Brain microvascular endothelial cell (primary cell): ENCODE data around the gene TMEM239.
"Not testable (repeated sequence)": the region's sequence is repeated elsewhere in the genome, so short reads cannot be mapped to it uniquely, and the experiment has no call there.

Source experiments
- DNase-seq: peaks from one replicate; pipeline ENCODE4 v3.0.0-alpha.2; 2020
- H3K27ac ChIP-seq: fragments of 250-450 bp; sonication (Bioruptor Pico); 2 replicates; pipeline ENCODE4 v1.5.1; 2020; ENCODE audit warnings: mild to moderate bottlenecking, moderate library complexity
- H3K27me3 ChIP-seq: fragments of 250-450 bp; sonication (Bioruptor Pico); replicated peaks from 2 replicates; pipeline ENCODE4 v1.5.1; 2020; ENCODE audit warnings: mild to moderate bottlenecking
- H3K36me3 ChIP-seq: fragments of 250-450 bp; sonication (Bioruptor Pico); replicated peaks from 2 replicates; pipeline ENCODE4 v1.5.1; 2020; ENCODE audit warnings: mild to moderate bottlenecking
- H3K4me3 ChIP-seq: 2 replicates; pipeline ENCODE4 v1.5.1; 2011; ENCODE audit warnings: low read depth, mild to moderate bottlenecking, control low read depth, low read length, moderate library complexity
- in situ Hi-C: cut with HindIII; loops from 2 replicates; pipeline ENCODE4 v1.10.0; 2017; ENCODE audit warnings: low sequenced_read_pairs, low pct_ligation_motif_present
- TF ChIP-seq, protein P1 (sequence below): IDR thresholded peaks from 2 replicates; pipeline ENCODE4 v1.5.1; 2011; ENCODE audit warnings: low read depth, mild to moderate bottlenecking, moderate library complexity, low read length, control low read depth, inconsistent platforms; ENCODE audit errors: missing control alignments

Gene TMEM239

DNA sequence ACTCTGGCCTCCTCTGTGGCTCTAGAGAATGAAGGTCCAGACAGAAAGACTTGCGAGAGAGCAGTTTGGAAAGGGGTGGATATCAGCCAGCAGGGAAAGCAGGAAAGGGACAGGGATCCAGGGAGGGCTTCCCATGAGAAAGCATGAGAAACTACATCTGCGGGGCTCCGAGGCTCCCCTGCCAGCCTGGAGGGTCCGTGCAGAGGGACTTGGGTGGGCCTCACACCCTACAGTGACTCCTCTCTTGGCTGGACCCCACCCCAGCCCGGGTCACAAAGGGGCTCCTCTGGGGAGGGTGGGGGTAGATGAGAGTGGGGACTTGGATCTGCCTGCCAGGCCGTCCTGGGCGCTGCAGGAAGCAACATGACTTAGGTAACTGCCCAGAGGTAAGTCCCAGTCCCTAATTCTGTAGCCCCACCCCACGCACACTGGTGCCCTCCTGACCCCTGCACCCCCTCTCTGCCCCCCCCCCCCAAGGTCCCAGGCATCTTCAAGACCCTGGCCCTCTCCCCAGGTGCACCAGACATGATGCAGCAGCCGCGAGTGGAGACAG, at the start of gene TMEM239:
Gene TMEM239 (plus strand): TSS at position 335 of the 553 bp plus-strand sequence. CDS start 191 bp downstream, at position 526.
- in situ Hi-C loops, result no loop called here
- DNase-seq, result no peak
- no peaks in the 10 kb centered on the region for H3K36me3 ChIP-seq
- H3K4me3 ChIP-seq, result no peak within 1 kb of the TSS
- TF ChIP-seq, protein P1, sequence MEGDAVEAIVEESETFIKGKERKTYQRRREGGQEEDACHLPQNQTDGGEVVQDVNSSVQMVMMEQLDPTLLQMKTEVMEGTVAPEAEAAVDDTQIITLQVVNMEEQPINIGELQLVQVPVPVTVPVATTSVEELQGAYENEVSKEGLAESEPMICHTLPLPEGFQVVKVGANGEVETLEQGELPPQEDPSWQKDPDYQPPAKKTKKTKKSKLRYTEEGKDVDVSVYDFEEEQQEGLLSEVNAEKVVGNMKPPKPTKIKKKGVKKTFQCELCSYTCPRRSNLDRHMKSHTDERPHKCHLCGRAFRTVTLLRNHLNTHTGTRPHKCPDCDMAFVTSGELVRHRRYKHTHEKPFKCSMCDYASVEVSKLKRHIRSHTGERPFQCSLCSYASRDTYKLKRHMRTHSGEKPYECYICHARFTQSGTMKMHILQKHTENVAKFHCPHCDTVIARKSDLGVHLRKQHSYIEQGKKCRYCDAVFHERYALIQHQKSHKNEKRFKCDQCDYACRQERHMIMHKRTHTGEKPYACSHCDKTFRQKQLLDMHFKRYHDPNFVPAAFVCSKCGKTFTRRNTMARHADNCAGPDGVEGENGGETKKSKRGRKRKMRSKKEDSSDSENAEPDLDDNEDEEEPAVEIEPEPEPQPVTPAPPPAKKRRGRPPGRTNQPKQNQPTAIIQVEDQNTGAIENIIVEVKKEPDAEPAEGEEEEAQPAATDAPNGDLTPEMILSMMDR, result no peak
- peaks cover 4% of the 10 kb centered on the region for H3K27me3 ChIP-seq
- H3K27ac ChIP-seq, result no peak within 1 kb of the TSS

DNA sequence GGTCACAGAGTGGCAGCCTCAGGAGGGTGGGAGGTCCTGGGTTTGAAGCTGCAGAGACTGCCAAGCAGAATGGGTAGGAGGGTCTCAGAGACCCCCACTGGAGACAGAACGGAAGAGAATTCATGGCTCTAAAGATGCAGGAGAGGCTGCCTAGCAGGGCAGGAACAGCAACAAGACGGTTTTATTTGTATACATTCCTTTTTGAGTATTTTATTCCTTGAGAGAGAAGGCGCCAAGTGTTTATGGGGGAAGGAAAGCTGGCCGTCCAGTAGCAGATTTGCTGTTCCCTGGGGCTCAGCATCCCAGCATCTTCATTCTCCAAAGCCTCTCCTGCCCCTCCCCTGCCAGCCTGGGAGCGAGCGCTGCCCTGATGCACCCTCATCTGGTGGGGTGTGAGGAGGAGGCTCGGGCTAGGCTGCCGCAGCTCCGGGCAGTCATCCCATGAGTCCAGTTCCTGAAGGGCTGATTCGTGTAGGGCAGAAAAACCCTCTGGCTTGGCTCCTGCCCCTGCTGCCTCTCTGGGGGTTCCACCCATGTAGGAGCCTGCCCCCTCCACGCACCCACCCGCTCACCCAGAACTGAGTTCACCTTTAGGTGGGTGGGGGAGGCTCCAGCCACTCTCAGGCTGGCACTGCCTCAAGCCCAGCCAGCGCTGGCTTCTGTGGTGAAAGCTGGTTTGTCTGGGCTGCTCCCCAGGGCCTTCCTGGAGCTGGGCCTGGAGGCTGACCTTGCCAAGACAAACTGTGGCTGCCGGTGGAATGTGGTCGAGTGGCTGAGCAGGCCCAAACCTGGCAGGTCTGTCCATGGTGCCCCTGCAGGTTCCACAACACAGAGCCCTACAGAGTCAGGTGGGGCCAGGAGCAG, 48.2 kb upstream of the TMEM239 start:
- in situ Hi-C loops, result no loop called here

DNA sequence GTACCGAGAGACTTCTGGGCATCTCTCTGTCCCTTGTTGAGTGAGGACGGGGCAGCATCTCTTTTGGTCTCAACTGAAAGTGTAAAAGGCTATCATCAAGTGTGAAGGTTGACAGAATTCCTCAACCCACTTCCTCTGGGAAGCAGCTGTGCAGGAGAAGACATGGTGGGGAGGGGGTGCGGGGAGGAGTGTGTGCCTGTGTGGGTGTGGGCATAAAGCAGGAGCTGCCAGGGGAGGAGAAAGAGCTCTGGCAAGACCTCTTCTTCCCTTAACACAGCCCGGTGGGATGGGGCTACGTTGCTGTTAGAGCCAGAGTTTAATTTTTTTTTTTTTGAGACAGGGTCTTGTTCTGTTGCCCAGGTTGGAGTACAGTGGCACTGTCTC, 47.5 kb upstream of the TMEM239 start:
- TF ChIP-seq, protein P1, result no peak
- in situ Hi-C loops, result no loop called here
- Histone ChIP-seq H3K27ac (no peak overlapping the region), H3K4me3 (no peak overlapping the region), H3K27me3 (no peaks in the 10 kb centered on the region), H3K36me3 (no peaks in the 10 kb centered on the region)
- no peak for DNase-seq

More for the DNA sequence above, 48.2 kb upstream of the TMEM239 start:
- DNase-seq, result no peak
- no peak overlapping the region for H3K27ac ChIP-seq
- H3K36me3 ChIP-seq, result no peaks in the 10 kb centered on the region
- no peaks in the 10 kb centered on the region for H3K27me3 ChIP-seq
- TF ChIP-seq, protein P1, result no peak
- H3K4me3 ChIP-seq, result no peak overlapping the region

DNA sequence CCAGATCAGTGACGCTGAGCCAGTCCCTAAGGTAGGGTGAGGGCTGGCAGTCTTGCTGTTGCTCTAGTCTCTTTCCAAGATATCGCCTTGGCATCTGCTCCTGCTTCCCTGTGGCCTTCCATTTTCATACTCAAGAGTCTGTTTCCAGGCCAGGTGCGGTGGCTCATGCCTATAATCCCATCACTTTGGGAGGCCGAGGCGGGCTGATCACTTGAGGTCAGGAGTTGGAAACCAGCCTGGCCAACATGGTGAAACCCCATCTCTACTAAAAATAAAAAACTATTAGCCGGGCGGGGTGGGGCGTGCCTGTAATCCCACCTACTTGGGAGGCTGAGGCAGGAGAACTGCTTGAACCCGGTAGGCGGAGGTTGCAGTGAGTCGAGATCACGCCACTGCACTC, 46.1 kb upstream of the TMEM239 start:
- H3K36me3 ChIP-seq, DNase-seq, in situ Hi-C loops, H3K27me3 ChIP-seq, H3K4me3 ChIP-seq, H3K27ac ChIP-seq: not testable (repeated sequence)

DNA sequence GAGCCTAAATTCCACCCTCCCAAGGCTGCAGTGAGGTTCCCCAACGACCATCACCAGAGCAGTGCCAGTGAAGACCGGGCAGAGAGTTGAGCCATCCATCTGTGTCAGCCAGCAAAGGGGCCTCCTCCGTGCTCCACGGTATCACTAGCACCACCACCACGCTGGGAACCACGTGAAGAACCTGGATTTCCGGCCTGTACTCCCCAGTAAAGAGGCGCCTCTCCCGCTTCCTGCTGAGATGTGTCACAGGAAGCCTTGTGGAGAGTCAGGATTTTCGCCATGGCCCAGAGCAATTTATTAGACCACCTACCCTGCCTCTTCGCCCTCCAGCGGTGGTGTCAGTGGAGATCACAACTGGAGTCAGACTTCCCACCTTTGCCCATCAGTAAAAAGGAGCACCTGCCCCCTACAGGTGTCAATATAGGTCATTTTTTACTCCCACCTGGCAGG, 44.5 kb upstream of the TMEM239 start:
- H3K27ac ChIP-seq, result no peak overlapping the region
- H3K27me3 ChIP-seq, result no peaks in the 10 kb centered on the region
- no peak overlapping the region for H3K4me3 ChIP-seq
- no peak for DNase-seq
- in situ Hi-C loops, result no loop called here
- no peaks in the 10 kb centered on the region for H3K36me3 ChIP-seq
- TF ChIP-seq, protein P1, result no peak

DNA sequence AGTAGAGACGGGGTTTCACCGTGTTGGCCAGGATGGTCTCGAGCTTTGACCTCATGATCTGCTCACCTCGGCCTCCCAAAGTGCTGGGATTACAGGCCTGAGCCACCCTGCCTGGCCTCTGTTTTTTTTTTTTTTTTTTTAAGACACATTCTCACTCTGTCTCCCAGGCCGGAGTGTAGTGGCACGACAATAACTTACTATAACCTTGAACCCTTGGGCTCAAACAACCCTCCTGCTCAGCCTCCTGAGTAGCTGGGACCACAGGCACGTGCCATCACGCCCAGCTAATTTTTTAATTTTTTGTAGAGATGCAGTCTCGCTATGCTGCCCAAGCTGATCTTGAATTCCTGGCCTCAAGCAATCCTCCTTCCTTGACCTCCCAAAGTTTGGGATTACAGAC, 42.4 kb upstream of the TMEM239 start:
- no peaks in the 10 kb centered on the region for H3K27me3 ChIP-seq
- no peak overlapping the region for H3K4me3 ChIP-seq
- H3K27ac ChIP-seq, result no peak overlapping the region
- TF ChIP-seq, protein P1, result no peak
- no peak for DNase-seq
- in situ Hi-C loops, result no loop called here
- no peaks in the 10 kb centered on the region for H3K36me3 ChIP-seq
